HepG2 (cell line): Measurements from ENCODE around the gene NEK6. TPM values are rescaled to one million over a fixed set of nuclear protein-coding genes. Genes with fewer than 3 reads are reported as not detected.

Experiments
- AGO1 ChIP-seq: fragments of 200-400 bp; formaldehyde crosslinking; IDR thresholded peaks from 2 replicates; pipeline ENCODE4 v1.6.1; 2017; ENCODE audit warnings: mild to moderate bottlenecking, low read depth, low read length, moderate library complexity; ENCODE audit not compliant: poor library complexity, severe bottlenecking
- AKNA ChIP-seq: sonication (generic); formaldehyde crosslinking; IDR thresholded peaks from 2 replicates; pipeline ENCODE4 v1.4.0; 2020; ENCODE audit warnings: missing genetic modification reagents, borderline replicate concordance
- ATF4 ChIP-seq, 2 experiments: fragments of 450-650 bp in 1 of 2; sonication (generic) in 1 of 2; formaldehyde crosslinking; IDR thresholded peaks; 2 replicates each; pipeline versions ENCODE4 v1.5.0 to v1.8.0; 2020 to 2022; ENCODE audit warnings: mild to moderate bottlenecking in 1 of 2, missing genetic modification reagents in 1 of 2
- EHMT2 ChIP-seq: fragments of 200-600 bp; sonication (generic); IDR thresholded peaks from 2 replicates; pipeline ENCODE4 v1.7.0; 2017; ENCODE audit warnings: antibody characterized with exemption, low read depth, low read length, borderline replicate concordance
- ETV5 ChIP-seq: IDR thresholded peaks from 2 replicates; pipeline ENCODE4 v1.6.1; 2018; ENCODE audit warnings: missing biosample characterization, missing genetic modification reagents, inconsistent platforms, borderline replicate concordance
- ETV6 ChIP-seq: sonication (generic); formaldehyde crosslinking; conservative IDR thresholded peaks from 2 replicates; pipeline ENCODE4 v1.4.0; 2020; ENCODE audit warnings: missing genetic modification reagents
- GTF2F1 ChIP-seq: fragments of 150-350 bp; IDR thresholded peaks from 2 replicates; pipeline ENCODE4 v1.6.1; 2014; ENCODE audit warnings: low read length
- HCFC1 ChIP-seq: fragments of 150-350 bp; IDR thresholded peaks from 2 replicates; pipeline ENCODE4 v1.6.1; 2014; ENCODE audit warnings: low read depth, low read length
- JUND ChIP-seq: sonication (generic); formaldehyde crosslinking; IDR thresholded peaks from 2 replicates; pipeline ENCODE4 v1.8.0; 2022; ENCODE audit warnings: mild to moderate bottlenecking, missing genetic modification reagents
- KLF6 ChIP-seq: IDR thresholded peaks from 2 replicates; pipeline ENCODE4 v1.8.0; 2016; ENCODE audit warnings: missing biosample characterization, missing genetic modification reagents
- MED8 ChIP-seq: sonication (generic); formaldehyde crosslinking; IDR thresholded peaks from 2 replicates; pipeline ENCODE4 v1.8.1; 2023; ENCODE audit warnings: mild to moderate bottlenecking, missing genetic modification reagents; ENCODE audit not compliant: insufficient replicate concordance
- MXI1 ChIP-seq: IDR thresholded peaks from 3 replicates; pipeline ENCODE4 v1.6.1; 2012; ENCODE audit warnings: low read depth, low read length, inconsistent platforms, borderline replicate concordance
- SMAD3 ChIP-seq: sonication (generic); formaldehyde crosslinking; IDR thresholded peaks from 2 replicates; pipeline ENCODE4 v1.4.0; 2020; ENCODE audit warnings: missing genetic modification reagents
- SMYD3 ChIP-seq: sonication (generic); formaldehyde crosslinking; IDR thresholded peaks from 2 replicates; pipeline ENCODE4 v1.8.1; 2023; ENCODE audit warnings: mild to moderate bottlenecking, missing genetic modification reagents
- SNAPC2 ChIP-seq: sonication (generic); formaldehyde crosslinking; IDR thresholded peaks from 2 replicates; pipeline ENCODE4 v1.8.1; 2022; ENCODE audit warnings: mild to moderate bottlenecking, missing genetic modification reagents
- TEAD3 ChIP-seq: optimal IDR thresholded peaks from 2 replicates; pipeline ENCODE3; 2016; ENCODE audit warnings: borderline replicate concordance
- ZBTB42 ChIP-seq: sonication (generic); formaldehyde crosslinking; IDR thresholded peaks from 2 replicates; pipeline ENCODE4 v1.5.0; 2020; ENCODE audit warnings: mild to moderate bottlenecking, missing genetic modification reagents
- ZBTB7B ChIP-seq: sonication (generic); formaldehyde crosslinking; IDR thresholded peaks from 2 replicates; pipeline ENCODE4 v1.4.0; 2020; ENCODE audit warnings: missing genetic modification reagents
- ZKSCAN8 ChIP-seq: IDR thresholded peaks from 2 replicates; pipeline ENCODE4 v1.6.1; 2016; ENCODE audit warnings: borderline replicate concordance, missing genetic modification reagents, missing compliant biosample characterization
- ZNF20 ChIP-seq: sonication (generic); formaldehyde crosslinking; IDR thresholded peaks from 2 replicates; pipeline ENCODE4 v1.4.0; 2020; ENCODE audit warnings: mild to moderate bottlenecking, moderate library complexity, missing genetic modification reagents
- ZNF224 ChIP-seq: sonication (generic); formaldehyde crosslinking; IDR thresholded peaks from 2 replicates; pipeline ENCODE4 v1.5.0; 2020; ENCODE audit warnings: mild to moderate bottlenecking, missing genetic modification reagents
- ZNF333 ChIP-seq: sonication (generic); formaldehyde crosslinking; IDR thresholded peaks from 2 replicates; pipeline ENCODE4 v1.4.0; 2020; ENCODE audit warnings: mild to moderate bottlenecking, missing genetic modification reagents, borderline replicate concordance
- ZNF350 ChIP-seq: sonication (generic); formaldehyde crosslinking; IDR thresholded peaks from 2 replicates; pipeline ENCODE4 v1.4.0; 2020; ENCODE audit warnings: mild to moderate bottlenecking, low read depth, missing genetic modification reagents, borderline replicate concordance
- ZNF446 ChIP-seq: sonication (generic); formaldehyde crosslinking; IDR thresholded peaks from 2 replicates; pipeline ENCODE4 v1.5.0; 2020; ENCODE audit warnings: mild to moderate bottlenecking, missing genetic modification reagents
- ZNF468 ChIP-seq: sonication (generic); formaldehyde crosslinking; IDR thresholded peaks from 2 replicates; pipeline ENCODE4 v1.8.0; 2022; ENCODE audit warnings: mild to moderate bottlenecking, moderate library complexity, missing genetic modification reagents
- ZNF629 ChIP-seq: sonication (generic); formaldehyde crosslinking; conservative IDR thresholded peaks from 2 replicates; pipeline ENCODE4 v1.5.0; 2020; ENCODE audit warnings: missing genetic modification reagents
- ZNF747 ChIP-seq: sonication (generic); formaldehyde crosslinking; IDR thresholded peaks from 2 replicates; pipeline ENCODE4 v1.8.1; 2023; ENCODE audit warnings: missing genetic modification reagents, mild to moderate bottlenecking, borderline replicate concordance
- polyA plus RNA-seq, 8 experiments: library from polyadenylated mRNA; depleted of rRNA in 3 of 8; stranded (reverse) in 7 of 8; unstranded in 1 of 8; fragments of >200 nt; fragmentation: Illumina TruSeq in 4 of 8; extraction: Trizol in 4 of 8; gene quantifications; 2 replicates each; pipeline versions ENCODE4 v1.2.1 to v1.2.3, GENCODE V29; 2011 to 2016; ENCODE audit warnings: low read depth in 4 of 8, missing spikeins in 1 of 8, mixed read lengths in 1 of 8; ENCODE audit not compliant: insufficient read depth in 1 of 8
- total RNA-seq, 5 experiments: library from RNA; depleted of rRNA; stranded (reverse); fragments of >200 nt; fragmentation: Illumina TruSeq; extraction: Trizol; gene quantifications; 2 replicates each; pipeline ENCODE4 v1.2.3, GENCODE V29; 2016; ENCODE audit warnings: low read depth in 1 of 5

Gene NEK6
- total and polyA plus RNA-seq, 2 of the 13 experiments (the other 11 are each of a cell fraction or from before 2014, with no cell fraction given): 30.4 to 119 TPM

GRCh38 chr9:124284237-124284831 is 26.6 kb downstream of the NEK6 start (continued):
- 0 out of 2 replicates have a peak, but pooled peaks have one; percentile 45 for TF ChIP-seq ZNF747 (CRISPR knock-in tag)
- TF ChIP-seq ZNF20 (CRISPR knock-in tag): no peak
- no peak for TF ChIP-seq MED8 (CRISPR knock-in tag)
- TF ChIP-seq ZNF224 (CRISPR knock-in tag): no peak
- TF ChIP-seq ETV6 (CRISPR knock-in tag): no peak
- no peak for TF ChIP-seq ZBTB42 (CRISPR knock-in tag)
- TF ChIP-seq SNAPC2: no peak
- no peak for TF ChIP-seq ZNF468 (CRISPR knock-in tag)
- no peak for TF ChIP-seq AKNA
- no peak for TF ChIP-seq ATF4 (CRISPR knock-in tag; IDR thresholded peaks at IDR 0.05)
- TF ChIP-seq HCFC1: no peak
- no peak for TF ChIP-seq SMAD3 (CRISPR knock-in tag)
- no peak for TF ChIP-seq SMYD3 (CRISPR knock-in tag)
- TF ChIP-seq MXI1: no peak; the same call in 2 of the 3 replicates
- TF ChIP-seq AGO1: no peak
- no peak for TF ChIP-seq GTF2F1
- TF ChIP-seq TEAD3 (CRISPR knock-in tag): peak; percentile 66
- TF ChIP-seq KLF6 (CRISPR knock-in tag): no peak
- no peak for TF ChIP-seq ZKSCAN8 (CRISPR knock-in tag)
- TF ChIP-seq ZNF629: peak; percentile 65; the same call in 1 of the 2 replicates
- TF ChIP-seq EHMT2: no peak
- no peak for TF ChIP-seq ZNF350 (CRISPR knock-in tag)
- TF ChIP-seq JUND (CRISPR knock-in tag): no peak
- TF ChIP-seq ZNF333 (CRISPR knock-in tag): no peak
- peak; percentile 44; the same call in 1 of the 2 replicates for TF ChIP-seq ZBTB7B (CRISPR knock-in tag)
- no peak for TF ChIP-seq ZNF446 (CRISPR knock-in tag)
- peak; percentile 53; the same call in 1 of the 2 replicates for TF ChIP-seq ETV5 (CRISPR knock-in tag)
